Measurements from ENCODE around the gene TNFRSF13B. TPM values are rescaled to one million over a fixed set of nuclear protein-coding genes. Genes with fewer than 3 reads are reported as not detected.
"Not testable (repeated sequence)": the region's sequence is repeated elsewhere in the genome, so short reads cannot be mapped to it uniquely, and the experiment has no call there.

TNFRSF13B gene
- total and polyA plus RNA-seq, 8 donors: 0.25 to 1.8 (median 1.1) TPM; not detected in 4

- WGBS, 5 donors: 57 to 65% (median 62%) methylated on average over 13 of the region's 13 CpGs
- intact Hi-C loops (cut with DNase I; ENCODE audit: low total_unique reads): no loop called here
- Histone ChIP-seq H3K36me3 (no peaks in the 10 kb centered on the region), H3K4me1 (no peaks in the 10 kb centered on the region), H3K27me3 (peaks cover 0 to 13% (median 0%) of the 10 kb centered on the region in 3 donors), H3K4me3 (no peak overlapping the region), H3K27ac (peak overlapping the region in 1 of 5 donors; percentile 38), H3K9me3 (no peaks in the 10 kb centered on the region)
- peak in 1 of 2 donors; percentile 46 for DNase-seq
- TF ChIP-seq POLR2AphosphoS5 (IDR thresholded peaks at IDR 0.05) (no peak), POLR2A (IDR thresholded peaks at IDR 0.05) (no peak), EP300 (IDR thresholded peaks at IDR 0.05) (no peak), CTCF (IDR thresholded peaks at IDR 0.05) (no peak)
These were observed 2.0 kb upstream of the TNFRSF13B start for GRCh38 chr17:16973760-16974540.

GRCh38 chr17:16973043-16973442 is 1.1 kb upstream of the TNFRSF13B start:
- WGBS, 5 donors: 70 to 83% (median 72%) methylated on average over 10 of the region's 10 CpGs
- intact Hi-C loops (cut with DNase I; ENCODE audit: low total_unique reads); H3K27ac ChIP-seq: not testable (repeated sequence)

GRCh38 chr17:16972346-16972745 is 428 bp upstream of the TNFRSF13B start:
- Histone ChIP-seq H3K27me3 (peaks cover 0 to 9% (median 0%) of the 10 kb centered on the region in 3 donors), H3K9me3 (no peaks in the 10 kb centered on the region), H3K27ac (no peak overlapping the region), H3K36me3 (no peaks in the 10 kb centered on the region), H3K4me1 (no peaks in the 10 kb centered on the region), H3K4me3 (no peak overlapping the region)
- DNase-seq: no peak
- WGBS, 5 donors: 91 to 98% (median 95%) methylated on average over 6 of the region's 6 CpGs
- intact Hi-C loops (cut with DNase I; ENCODE audit: low total_unique reads): no loop called here
- no peak for TF ChIP-seq POLR2AphosphoS5 (IDR thresholded peaks at IDR 0.05)
- TF ChIP-seq EP300 (IDR thresholded peaks at IDR 0.05): no peak
- TF ChIP-seq CTCF (IDR thresholded peaks at IDR 0.05): no peak
- TF ChIP-seq POLR2A (IDR thresholded peaks at IDR 0.05): no peak

More at GRCh38 chr17:16973043-16973442, 1.1 kb upstream of the TNFRSF13B start:
- DNase-seq, H3K9me3 ChIP-seq, H3K4me1 ChIP-seq, H3K27me3 ChIP-seq, H3K4me3 ChIP-seq, H3K36me3 ChIP-seq: not testable (repeated sequence)

- TF ChIP-seq POLR2A (IDR thresholded peaks at IDR 0.05): no peak
- TF ChIP-seq CTCF (IDR thresholded peaks at IDR 0.05): no peak
- TF ChIP-seq EP300 (IDR thresholded peaks at IDR 0.05): no peak
- no peak for TF ChIP-seq POLR2AphosphoS5 (IDR thresholded peaks at IDR 0.05)
- Histone ChIP-seq H3K27ac (peak overlapping the region in 1 of 5 donors; percentile 1), H3K4me3 (no peak overlapping the region), H3K9me3 (no peaks in the 10 kb centered on the region), H3K27me3 (peaks cover 0 to 11% (median 0%) of the 10 kb centered on the region in 3 donors), H3K4me1 (no peaks in the 10 kb centered on the region), H3K36me3 (no peaks in the 10 kb centered on the region)
- intact Hi-C loops (cut with DNase I; ENCODE audit: low total_unique reads): no loop called here
- no peak for DNase-seq
- WGBS, 5 donors: 57 to 75% (median 71%) methylated on average over 12 to 13 of the region's 13 CpGs
These were observed 1.7 kb downstream of the TNFRSF13B start for GRCh38 chr17:16969931-16970906.

Measured in stomach (tissue), 9 donors.